Peyer's patch (tissue), 4 donors: Measurements from ENCODE around the gene CACNG3. TPM values are rescaled to one million over a fixed set of nuclear protein-coding genes. Genes with fewer than 3 reads are reported as not detected.

ENCODE experiments used
- DNase-seq, 3 donors: peaks; one replicate each; pipeline ENCODE4 v3.0.0-alpha.2; 2017 to 2019
- H3K27ac ChIP-seq, 4 donors: fragments of 200-600 bp; sonication (generic); one replicate each; pipeline ENCODE4 v1.5.1; 2016 to 2019
- H3K27me3 ChIP-seq, 2 donors: fragments of 200-600 bp; sonication (generic); one replicate each; pipeline ENCODE4 v1.5.1; 2019
- H3K36me3 ChIP-seq, 3 donors: fragments of 200-600 bp; sonication (generic); one replicate each; pipeline ENCODE4 v1.5.1; 2016 to 2019
- H3K4me1 ChIP-seq, 4 donors: fragments of 200-600 bp; sonication (generic); one replicate each; pipeline ENCODE4 v1.5.1; 2016 to 2019
- H3K4me3 ChIP-seq, 4 donors: fragments of 200-600 bp; sonication (generic); 1 replicate in 3 of 4; 2 replicates in 1 of 4; pipeline ENCODE4 v1.5.1; 2016 to 2019; ENCODE audit warnings: mild to moderate bottlenecking in 1 of 4
- H3K9me3 ChIP-seq, 4 donors: fragments of 200-600 bp; sonication (generic); one replicate each; pipeline ENCODE4 v1.5.1; 2016 to 2019; ENCODE audit warnings: mild to moderate bottlenecking in 1 of 4
- POLR2A ChIP-seq, 2 donors: fragments of 450-650 bp; IDR thresholded peaks; one replicate each; pipeline ENCODE4 v1.5.1; 2017; ENCODE audit warnings: antibody characterized with exemption in 2 of 2, mild to moderate bottlenecking in 2 of 2, moderate library complexity in 2 of 2
- total RNA-seq, 4 donors: library from RNA; depleted of rRNA; stranded (reverse); fragments of >200 nt; gene quantifications; one replicate each; pipeline ENCODE4 v1.1.0, GENCODE V29; 2016
- TF ChIP-seq, protein P1 (sequence below), 6 experiments: fragments of 450-650 bp in 4 of 6; fragments of 200-600 bp in 2 of 6; sonication (generic) in 1 of 6; IDR thresholded peaks; one replicate each; pipeline ENCODE4 v1.5.1; 2017 to 2019; ENCODE audit warnings: antibody characterized with exemption in 6 of 6, mild to moderate bottlenecking in 3 of 6, moderate library complexity in 1 of 6

Gene CACNG3
- total RNA-seq, 4 donors from 2014 or later, result not detected

GRCh38 chr16:24288516-24288915, 32.4 kb downstream of the CACNG3 start:
- H3K27ac ChIP-seq, result no peak overlapping the region
- H3K9me3 ChIP-seq, result no peaks in the 10 kb centered on the region
- H3K27me3 ChIP-seq, result no peaks in the 10 kb centered on the region
- DNase-seq, result no peak
- H3K36me3 ChIP-seq, result no peaks in the 10 kb centered on the region
- TF ChIP-seq, protein P1, sequence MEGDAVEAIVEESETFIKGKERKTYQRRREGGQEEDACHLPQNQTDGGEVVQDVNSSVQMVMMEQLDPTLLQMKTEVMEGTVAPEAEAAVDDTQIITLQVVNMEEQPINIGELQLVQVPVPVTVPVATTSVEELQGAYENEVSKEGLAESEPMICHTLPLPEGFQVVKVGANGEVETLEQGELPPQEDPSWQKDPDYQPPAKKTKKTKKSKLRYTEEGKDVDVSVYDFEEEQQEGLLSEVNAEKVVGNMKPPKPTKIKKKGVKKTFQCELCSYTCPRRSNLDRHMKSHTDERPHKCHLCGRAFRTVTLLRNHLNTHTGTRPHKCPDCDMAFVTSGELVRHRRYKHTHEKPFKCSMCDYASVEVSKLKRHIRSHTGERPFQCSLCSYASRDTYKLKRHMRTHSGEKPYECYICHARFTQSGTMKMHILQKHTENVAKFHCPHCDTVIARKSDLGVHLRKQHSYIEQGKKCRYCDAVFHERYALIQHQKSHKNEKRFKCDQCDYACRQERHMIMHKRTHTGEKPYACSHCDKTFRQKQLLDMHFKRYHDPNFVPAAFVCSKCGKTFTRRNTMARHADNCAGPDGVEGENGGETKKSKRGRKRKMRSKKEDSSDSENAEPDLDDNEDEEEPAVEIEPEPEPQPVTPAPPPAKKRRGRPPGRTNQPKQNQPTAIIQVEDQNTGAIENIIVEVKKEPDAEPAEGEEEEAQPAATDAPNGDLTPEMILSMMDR (IDR thresholded peaks at IDR 0.05), result no peak
- H3K4me1 ChIP-seq, result no peaks in the 10 kb centered on the region
- no peak overlapping the region for H3K4me3 ChIP-seq

DNA sequence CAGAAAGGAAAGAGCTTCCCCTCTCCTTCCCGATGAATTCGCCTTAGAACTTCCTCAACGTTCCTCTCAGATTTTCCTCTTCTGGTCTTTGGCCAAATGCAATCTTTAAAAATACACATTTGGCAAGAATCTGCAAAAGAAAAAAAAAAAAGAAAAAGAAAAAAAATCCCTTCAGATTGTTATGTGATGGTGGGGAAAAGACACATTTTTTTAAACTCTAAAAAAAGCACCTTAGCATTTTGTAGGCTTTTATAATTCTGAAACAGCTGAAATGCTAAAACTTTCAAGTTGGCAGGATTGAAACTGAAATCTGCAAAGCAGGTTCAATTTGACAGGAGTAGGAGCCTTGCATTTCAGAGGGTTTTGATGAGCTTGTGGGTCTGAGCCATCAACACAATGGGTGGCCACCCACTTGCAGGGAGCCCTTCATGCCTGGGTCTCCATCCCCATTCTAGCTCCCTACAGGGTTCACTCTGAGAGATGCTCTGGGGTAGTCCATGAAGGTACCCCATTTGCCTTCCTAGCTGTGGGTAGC, 33.1 kb downstream of the CACNG3 start:
- no peak for DNase-seq
- Histone ChIP-seq H3K27me3 (no peaks in the 10 kb centered on the region), H3K36me3 (no peaks in the 10 kb centered on the region), H3K9me3 (no peaks in the 10 kb centered on the region), H3K27ac (no peak overlapping the region), H3K4me1 (no peaks in the 10 kb centered on the region), H3K4me3 (no peak overlapping the region)
- TF ChIP-seq, protein P1 (IDR thresholded peaks at IDR 0.05), result no peak
- TF ChIP-seq POLR2A (IDR thresholded peaks at IDR 0.05), result no peak

DNA sequence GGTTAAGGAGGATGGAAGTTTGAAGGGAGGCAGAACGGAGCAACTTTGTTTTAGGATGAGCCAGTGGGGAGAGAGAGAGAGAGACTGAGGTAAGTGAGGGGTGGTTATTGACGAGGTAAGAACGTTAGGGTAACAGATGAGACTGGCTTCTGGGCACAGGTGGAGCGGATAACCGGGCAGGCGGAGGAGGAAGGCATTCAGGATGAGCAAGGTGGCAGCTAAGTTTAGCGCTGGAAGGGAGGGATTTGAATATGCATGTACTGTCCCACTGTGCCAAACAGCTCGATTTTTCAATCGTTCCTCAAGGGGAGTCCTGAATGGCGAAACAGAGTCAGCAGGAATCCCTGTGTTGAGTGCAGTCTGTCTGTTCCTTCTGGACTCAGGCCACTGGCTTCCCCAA, 35.8 kb downstream of the CACNG3 start:
- no peak for DNase-seq
- Histone ChIP-seq H3K36me3 (no peaks in the 10 kb centered on the region), H3K27ac (no peak overlapping the region), H3K27me3 (no peaks in the 10 kb centered on the region), H3K4me3 (no peak overlapping the region), H3K9me3 (no peaks in the 10 kb centered on the region), H3K4me1 (no peaks in the 10 kb centered on the region)
- TF ChIP-seq POLR2A (IDR thresholded peaks at IDR 0.05), result no peak
- TF ChIP-seq, protein P1 (IDR thresholded peaks at IDR 0.05), result no peak

DNA sequence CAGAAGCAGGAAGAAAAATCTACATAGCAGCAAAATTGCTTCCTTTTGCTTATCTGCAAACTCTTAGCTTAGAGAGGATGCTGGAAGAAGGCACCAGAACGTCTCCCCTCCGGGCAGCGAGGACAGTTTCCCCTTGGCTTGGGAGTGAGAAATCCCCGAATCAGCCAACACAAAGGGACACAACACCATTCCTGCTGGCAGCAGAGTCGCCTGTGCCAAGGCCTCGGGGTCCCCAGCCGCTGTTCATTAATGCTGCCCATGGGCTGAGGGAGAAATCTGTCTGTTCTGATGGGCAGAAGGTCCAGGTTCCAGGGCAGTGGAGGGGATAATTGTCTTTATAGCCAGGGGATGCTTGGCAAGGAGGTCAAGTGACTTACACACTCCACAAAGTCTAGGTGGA, 38.0 kb downstream of the CACNG3 start:
- H3K4me3 ChIP-seq, result no peak overlapping the region
- no peak for DNase-seq
- no peaks in the 10 kb centered on the region for H3K36me3 ChIP-seq
- no peaks in the 10 kb centered on the region for H3K27me3 ChIP-seq
- TF ChIP-seq, protein P1 (IDR thresholded peaks at IDR 0.05), result no peak
- no peak for TF ChIP-seq POLR2A (IDR thresholded peaks at IDR 0.05)
- H3K4me1 ChIP-seq, result no peaks in the 10 kb centered on the region
- no peak overlapping the region for H3K27ac ChIP-seq
- no peaks in the 10 kb centered on the region for H3K9me3 ChIP-seq

GRCh38 chr16:24297375-24297774, 41.2 kb downstream of the CACNG3 start:
- no peak overlapping the region for H3K4me3 ChIP-seq
- no peak overlapping the region for H3K27ac ChIP-seq
- no peak for DNase-seq

More at GRCh38 chr16:24297375-24297774, 41.2 kb downstream of the CACNG3 start:
- no peak for TF ChIP-seq POLR2A (IDR thresholded peaks at IDR 0.05)
- TF ChIP-seq, protein P1 (IDR thresholded peaks at IDR 0.05), result no peak
- Histone ChIP-seq H3K4me1 (no peaks in the 10 kb centered on the region), H3K9me3 (no peaks in the 10 kb centered on the region), H3K36me3 (no peaks in the 10 kb centered on the region), H3K27me3 (no peaks in the 10 kb centered on the region)
